ENCODE data around the gene ZNF398. TPM values are rescaled to one million over a fixed set of nuclear protein-coding genes. Genes with fewer than 3 reads are reported as not detected.

The ZNF398 gene
- polyA plus RNA-seq, 1 donor: 11.1 TPM

DNA sequence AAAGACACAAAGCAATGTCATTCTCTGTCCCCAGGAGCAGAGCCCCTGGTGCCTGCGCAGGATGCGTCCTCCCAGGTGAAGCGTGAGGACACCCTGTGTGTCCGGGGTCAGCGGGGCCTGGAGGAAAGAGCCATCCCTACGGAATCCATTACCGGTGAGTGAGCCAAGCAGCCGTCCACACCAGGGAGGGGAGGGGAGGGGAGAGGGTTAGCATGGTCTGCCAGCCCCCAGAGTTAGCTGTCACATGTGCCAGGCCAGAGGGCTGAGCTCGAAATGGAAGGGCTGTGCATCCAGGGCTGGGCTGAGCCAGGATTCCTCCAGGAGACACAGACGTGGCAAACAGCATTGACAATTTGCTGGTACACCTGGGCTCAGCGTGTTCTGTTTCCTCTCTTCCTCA is 63.3 kb downstream of the ZNF398 start:
- Histone ChIP-seq H3K4me3 (ENCODE audit: low read length) (no peak overlapping the region), H3K9me3 (ENCODE audit: control insufficient read depth, low read depth, low read length) (no peaks in the 10 kb centered on the region), H3K27ac (ENCODE audit: low read length) (no peak overlapping the region), H3K4me1 (ENCODE audit: control insufficient read depth, insufficient read depth, low read length) (no peaks in the 10 kb centered on the region), H3K36me3 (ENCODE audit: control insufficient read depth, insufficient read depth, low read length) (peaks cover 91% of the 10 kb centered on the region), H3K27me3 (ENCODE audit: control insufficient read depth, insufficient read depth, low read length) (no peaks in the 10 kb centered on the region)
- no CpG with 5 or more reads among the region's 11 CpGs for WGBS (ENCODE audit: insufficient coverage, low lambda C conversion rate)
- DNase-seq: no peak

DNA sequence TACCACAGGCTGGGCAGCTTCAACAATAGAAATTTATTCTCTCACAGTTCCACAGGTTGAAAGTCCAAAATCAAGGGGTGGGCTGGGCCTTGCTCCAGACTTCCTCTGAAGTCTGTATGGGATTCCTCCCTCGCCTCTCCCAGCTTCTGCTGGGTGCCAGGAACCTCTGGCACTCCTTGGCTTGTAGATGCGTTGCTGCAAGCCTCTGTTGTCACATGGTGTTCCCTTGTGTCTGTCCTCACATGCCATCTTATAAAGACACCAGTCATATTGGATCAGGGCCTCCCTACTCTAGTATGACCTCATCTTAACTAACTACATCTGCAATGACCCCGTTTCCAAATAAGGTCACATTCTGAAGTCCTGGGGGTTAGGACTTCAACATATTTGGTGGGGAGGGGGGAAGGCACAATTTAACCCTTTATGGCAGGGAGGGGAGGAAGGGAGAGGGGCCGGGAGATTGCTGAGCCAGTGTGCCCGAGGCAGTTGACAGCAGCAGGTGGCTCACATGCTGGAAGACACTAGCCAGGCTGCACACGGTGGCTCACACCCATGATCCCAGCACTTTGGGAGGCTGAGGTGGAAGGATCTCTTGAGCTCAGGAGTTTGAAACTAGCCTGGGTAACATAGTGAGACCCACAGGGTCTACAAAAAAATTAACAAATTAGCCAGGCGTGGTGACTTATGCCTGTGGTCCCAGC is 66.9 kb downstream of the ZNF398 start:
- no peaks in the 10 kb centered on the region for H3K27me3 ChIP-seq (ENCODE audit: control insufficient read depth, insufficient read depth, low read length)
- DNase-seq: no peak
- H3K27ac ChIP-seq (ENCODE audit: low read length): no peak overlapping the region
- H3K36me3 ChIP-seq (ENCODE audit: control insufficient read depth, insufficient read depth, low read length): peaks cover 95% of the 10 kb centered on the region
- no peaks in the 10 kb centered on the region for H3K4me1 ChIP-seq (ENCODE audit: control insufficient read depth, insufficient read depth, low read length)
- H3K4me3 ChIP-seq (ENCODE audit: low read length): no peak overlapping the region
- no peaks in the 10 kb centered on the region for H3K9me3 ChIP-seq (ENCODE audit: control insufficient read depth, low read depth, low read length)
- WGBS (ENCODE audit: insufficient coverage, low lambda C conversion rate): no CpG with 5 or more reads among the region's 7 CpGs

DNA sequence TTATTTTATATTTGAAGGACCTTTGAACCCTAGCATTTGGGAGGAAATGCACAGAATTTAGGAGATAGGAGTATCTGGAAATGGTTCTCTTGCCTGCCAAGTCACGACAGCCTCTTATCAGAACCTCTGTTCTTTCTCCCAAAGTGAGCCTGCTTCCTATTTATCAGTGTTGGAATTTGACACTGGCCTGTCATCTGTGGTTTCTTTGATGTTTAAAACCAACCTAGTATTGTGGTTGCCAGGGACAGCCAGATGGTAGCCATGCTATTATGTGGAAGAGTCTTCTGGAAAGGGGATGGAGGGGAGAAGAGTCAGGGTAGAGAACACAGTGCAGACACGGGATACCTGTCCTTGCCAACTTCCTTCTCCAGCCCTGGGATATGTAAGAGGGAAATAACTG is 69.1 kb downstream of the ZNF398 start:
- H3K4me3 ChIP-seq (ENCODE audit: low read length): no peak overlapping the region
- no peaks in the 10 kb centered on the region for H3K4me1 ChIP-seq (ENCODE audit: control insufficient read depth, insufficient read depth, low read length)
- H3K36me3 ChIP-seq (ENCODE audit: control insufficient read depth, insufficient read depth, low read length): peaks cover 87% of the 10 kb centered on the region
- no peak overlapping the region for H3K27ac ChIP-seq (ENCODE audit: low read length)
- no peaks in the 10 kb centered on the region for H3K9me3 ChIP-seq (ENCODE audit: control insufficient read depth, low read depth, low read length)
- H3K27me3 ChIP-seq (ENCODE audit: control insufficient read depth, insufficient read depth, low read length): no peaks in the 10 kb centered on the region
- no peak for DNase-seq
- no CpG with 5 or more reads among the region's 2 CpGs for WGBS (ENCODE audit: insufficient coverage, low lambda C conversion rate)

DNA sequence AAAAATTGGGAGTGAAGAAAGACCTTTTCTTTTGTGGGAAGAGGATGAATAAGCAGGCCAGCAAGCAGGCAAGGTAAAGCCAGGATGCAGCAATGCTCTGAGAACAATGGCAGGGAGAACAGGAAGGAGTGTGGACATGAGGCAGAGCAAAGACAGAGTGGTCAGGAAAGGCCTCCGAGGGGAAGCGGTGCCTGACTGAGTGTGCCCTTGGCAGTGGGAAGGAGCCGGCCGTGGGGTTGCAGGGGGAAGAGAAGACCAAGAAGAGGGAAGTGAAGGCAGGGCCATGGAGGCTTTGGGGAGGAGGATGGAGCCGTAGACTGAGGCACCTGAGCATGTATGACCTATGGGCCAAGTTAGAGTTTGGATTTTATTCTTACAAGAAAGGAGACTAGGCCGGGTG is 70.3 kb downstream of the ZNF398 start:
- no peak overlapping the region for H3K27ac ChIP-seq (ENCODE audit: low read length)
- no peak overlapping the region for H3K4me3 ChIP-seq (ENCODE audit: low read length)
- DNase-seq: no peak
- WGBS (ENCODE audit: insufficient coverage, low lambda C conversion rate): 100% methylated on average over 1 of the region's 6 CpGs
- peaks cover 83% of the 10 kb centered on the region for H3K36me3 ChIP-seq (ENCODE audit: control insufficient read depth, insufficient read depth, low read length)
- H3K27me3 ChIP-seq (ENCODE audit: control insufficient read depth, insufficient read depth, low read length): no peaks in the 10 kb centered on the region
- H3K9me3 ChIP-seq (ENCODE audit: control insufficient read depth, low read depth, low read length): no peaks in the 10 kb centered on the region
- no peaks in the 10 kb centered on the region for H3K4me1 ChIP-seq (ENCODE audit: control insufficient read depth, insufficient read depth, low read length)

DNA sequence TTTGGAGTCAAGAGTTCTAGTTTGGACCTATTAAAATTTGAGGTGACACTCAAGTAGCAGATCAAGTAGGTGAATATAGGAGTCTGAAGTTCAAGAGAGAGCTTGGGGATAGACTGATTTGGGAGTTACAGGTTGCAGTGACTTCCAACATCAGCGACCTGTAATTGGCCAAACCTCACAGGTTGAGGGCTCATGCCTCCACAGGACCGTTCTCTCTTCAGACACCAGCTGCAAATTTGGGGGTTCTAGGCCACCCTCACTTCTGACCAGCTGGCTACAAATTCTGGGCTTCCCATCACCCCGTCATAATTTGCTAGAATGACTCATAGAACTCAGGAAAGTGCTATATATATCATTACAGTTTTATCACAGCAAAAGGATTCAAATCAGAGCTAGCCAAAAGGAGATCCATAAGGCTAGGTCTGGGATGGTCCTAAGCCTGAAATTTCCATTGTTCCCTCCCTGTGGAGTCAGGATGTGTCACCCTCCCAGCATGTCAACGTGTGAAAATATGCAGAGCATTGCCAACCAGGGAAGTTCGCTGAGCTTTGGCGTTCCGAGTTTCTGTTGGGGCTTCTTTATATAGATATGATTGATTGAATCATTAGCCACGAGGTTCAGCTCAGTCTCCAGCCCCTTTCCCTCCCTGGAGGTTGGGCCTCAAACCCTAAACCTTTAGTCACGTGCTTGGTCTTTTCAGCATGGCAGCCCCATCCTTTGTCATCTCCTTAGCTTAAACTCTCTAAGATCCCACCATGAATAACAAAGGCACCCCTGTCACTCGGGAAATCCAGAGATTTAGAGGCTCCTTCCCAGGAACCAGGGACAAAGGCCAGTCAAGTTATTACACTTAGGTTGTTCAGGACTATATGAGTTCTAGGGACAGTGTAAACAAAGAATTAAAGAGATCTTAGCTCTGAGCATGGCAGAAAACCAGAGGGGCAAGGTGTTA is 71.5 kb downstream of the ZNF398 start:
- H3K4me1 ChIP-seq (ENCODE audit: control insufficient read depth, insufficient read depth, low read length): no peaks in the 10 kb centered on the region
- no peak overlapping the region for H3K27ac ChIP-seq (ENCODE audit: low read length)
- 60% methylated on average over 1 of the region's 10 CpGs for WGBS (ENCODE audit: insufficient coverage, low lambda C conversion rate)
- DNase-seq: no peak
- H3K36me3 ChIP-seq (ENCODE audit: control insufficient read depth, insufficient read depth, low read length): peaks cover 76% of the 10 kb centered on the region
- no peak overlapping the region for H3K4me3 ChIP-seq (ENCODE audit: low read length)
- no peaks in the 10 kb centered on the region for H3K9me3 ChIP-seq (ENCODE audit: control insufficient read depth, low read depth, low read length)
- no peaks in the 10 kb centered on the region for H3K27me3 ChIP-seq (ENCODE audit: control insufficient read depth, insufficient read depth, low read length)

DNA sequence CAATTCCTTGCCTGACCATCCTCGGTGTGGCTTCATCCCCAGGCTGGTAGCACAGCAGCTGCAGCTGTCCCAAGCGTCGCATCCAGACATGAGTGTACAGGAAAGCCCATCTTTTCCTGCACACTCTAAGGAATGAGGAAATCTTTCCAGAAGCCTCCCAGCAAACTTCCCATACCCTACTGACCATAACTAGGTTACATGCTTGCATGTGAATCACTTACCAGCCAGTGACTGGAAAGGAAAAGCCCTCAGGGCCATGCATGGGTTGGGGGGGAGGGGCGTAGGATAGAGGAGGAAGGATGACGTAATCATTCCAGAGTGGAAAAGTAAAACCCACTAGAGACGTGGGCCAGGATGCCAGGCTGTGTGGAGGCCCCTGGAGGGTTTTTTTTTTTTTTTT is 73.3 kb downstream of the ZNF398 start:
- no peak for DNase-seq
- no peaks in the 10 kb centered on the region for H3K4me1 ChIP-seq (ENCODE audit: control insufficient read depth, insufficient read depth, low read length)
- 86% methylated on average over 3 of the region's 6 CpGs for WGBS (ENCODE audit: insufficient coverage, low lambda C conversion rate)
- no peak overlapping the region for H3K27ac ChIP-seq (ENCODE audit: low read length)
- no peak overlapping the region for H3K4me3 ChIP-seq (ENCODE audit: low read length)
- no peaks in the 10 kb centered on the region for H3K27me3 ChIP-seq (ENCODE audit: control insufficient read depth, insufficient read depth, low read length)
- peaks cover 68% of the 10 kb centered on the region for H3K36me3 ChIP-seq (ENCODE audit: control insufficient read depth, insufficient read depth, low read length)
- H3K9me3 ChIP-seq (ENCODE audit: control insufficient read depth, low read depth, low read length): peaks cover 8% of the 10 kb centered on the region

DNA sequence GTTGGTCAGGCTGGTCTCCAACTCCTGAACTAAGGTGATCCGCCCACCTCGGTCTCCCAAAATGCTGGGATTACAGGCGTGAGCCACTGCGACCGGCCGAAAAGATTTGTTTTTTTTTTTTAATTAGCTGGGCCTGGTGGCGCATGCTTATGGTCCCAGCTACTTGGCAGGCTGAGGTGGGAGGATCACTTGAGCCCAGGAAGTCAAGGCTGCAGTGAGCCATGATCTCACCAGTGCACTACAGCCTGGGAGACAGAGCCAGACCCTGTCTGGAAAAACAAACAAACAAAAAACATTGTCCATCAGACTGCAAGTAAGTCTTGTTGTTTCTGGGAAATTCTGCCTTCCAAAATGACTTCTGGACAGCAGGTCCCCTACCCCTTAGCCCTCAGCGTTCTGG is 75.9 kb downstream of the ZNF398 start:
- Histone ChIP-seq H3K4me1 (ENCODE audit: control insufficient read depth, insufficient read depth, low read length) (no peaks in the 10 kb centered on the region), H3K36me3 (ENCODE audit: control insufficient read depth, insufficient read depth, low read length) (peaks cover 49% of the 10 kb centered on the region), H3K27me3 (ENCODE audit: control insufficient read depth, insufficient read depth, low read length) (no peaks in the 10 kb centered on the region), H3K27ac (ENCODE audit: low read length) (no peak overlapping the region), H3K4me3 (ENCODE audit: low read length) (no peak overlapping the region), H3K9me3 (ENCODE audit: control insufficient read depth, low read depth, low read length) (peaks cover 8% of the 10 kb centered on the region)
- no peak for DNase-seq
- no CpG with 5 or more reads among the region's 8 CpGs for WGBS (ENCODE audit: insufficient coverage, low lambda C conversion rate)

DNA sequence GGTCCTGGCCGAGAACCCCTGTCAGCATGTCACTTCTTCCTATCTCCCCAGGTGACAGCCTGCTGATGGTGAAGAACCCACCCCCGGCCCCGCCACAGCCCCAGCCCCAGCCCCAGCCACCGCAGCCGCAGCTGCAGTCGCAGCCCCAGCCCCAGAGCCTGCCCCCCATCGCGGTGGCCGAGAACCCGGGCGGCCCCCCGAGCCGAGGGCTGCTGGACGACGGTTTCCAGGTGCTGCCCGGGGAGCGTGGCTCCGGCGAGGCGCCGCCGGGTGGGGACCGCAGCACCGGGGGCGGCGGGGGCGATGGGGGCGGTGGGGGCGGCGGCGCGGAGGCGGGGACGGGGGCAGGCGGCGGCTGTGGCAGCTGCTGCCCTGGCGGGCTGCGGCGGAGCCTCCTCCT is 76.5 kb downstream of the ZNF398 start:
- no CpG with 5 or more reads among the region's 39 CpGs for WGBS (ENCODE audit: insufficient coverage, low lambda C conversion rate)
- Histone ChIP-seq H3K4me1 (ENCODE audit: control insufficient read depth, insufficient read depth, low read length) (no peaks in the 10 kb centered on the region), H3K36me3 (ENCODE audit: control insufficient read depth, insufficient read depth, low read length) (peaks cover 45% of the 10 kb centered on the region), H3K27me3 (ENCODE audit: control insufficient read depth, insufficient read depth, low read length) (no peaks in the 10 kb centered on the region), H3K27ac (ENCODE audit: low read length) (no peak overlapping the region), H3K4me3 (ENCODE audit: low read length) (no peak overlapping the region), H3K9me3 (ENCODE audit: control insufficient read depth, low read depth, low read length) (peaks cover 8% of the 10 kb centered on the region)
- no peak for DNase-seq

DNA sequence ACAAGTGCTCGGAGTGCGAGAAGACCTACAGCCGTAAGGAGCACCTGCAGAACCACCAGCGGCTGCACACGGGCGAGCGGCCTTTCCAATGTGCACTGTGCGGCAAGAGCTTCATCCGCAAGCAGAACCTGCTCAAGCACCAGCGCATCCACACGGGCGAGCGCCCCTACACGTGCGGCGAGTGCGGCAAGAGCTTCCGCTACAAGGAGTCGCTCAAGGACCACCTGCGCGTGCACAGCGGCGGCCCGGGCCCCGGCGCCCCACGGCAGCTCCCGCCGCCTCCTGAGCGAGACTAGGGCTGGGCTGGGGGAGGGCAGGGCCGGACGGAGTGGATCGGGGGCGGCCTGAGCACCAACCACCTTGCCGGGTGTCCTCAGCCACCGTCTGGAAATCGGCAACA is 77.1 kb downstream of the ZNF398 start:
- no peak for DNase-seq
- no peaks in the 10 kb centered on the region for H3K4me1 ChIP-seq (ENCODE audit: control insufficient read depth, insufficient read depth, low read length)
- H3K27ac ChIP-seq (ENCODE audit: low read length): no peak overlapping the region
- H3K4me3 ChIP-seq (ENCODE audit: low read length): no peak overlapping the region
- no CpG with 5 or more reads among the region's 37 CpGs for WGBS (ENCODE audit: insufficient coverage, low lambda C conversion rate)
- peaks cover 8% of the 10 kb centered on the region for H3K9me3 ChIP-seq (ENCODE audit: control insufficient read depth, low read depth, low read length)
- H3K36me3 ChIP-seq (ENCODE audit: control insufficient read depth, insufficient read depth, low read length): peaks cover 39% of the 10 kb centered on the region
- no peaks in the 10 kb centered on the region for H3K27me3 ChIP-seq (ENCODE audit: control insufficient read depth, insufficient read depth, low read length)

DNA sequence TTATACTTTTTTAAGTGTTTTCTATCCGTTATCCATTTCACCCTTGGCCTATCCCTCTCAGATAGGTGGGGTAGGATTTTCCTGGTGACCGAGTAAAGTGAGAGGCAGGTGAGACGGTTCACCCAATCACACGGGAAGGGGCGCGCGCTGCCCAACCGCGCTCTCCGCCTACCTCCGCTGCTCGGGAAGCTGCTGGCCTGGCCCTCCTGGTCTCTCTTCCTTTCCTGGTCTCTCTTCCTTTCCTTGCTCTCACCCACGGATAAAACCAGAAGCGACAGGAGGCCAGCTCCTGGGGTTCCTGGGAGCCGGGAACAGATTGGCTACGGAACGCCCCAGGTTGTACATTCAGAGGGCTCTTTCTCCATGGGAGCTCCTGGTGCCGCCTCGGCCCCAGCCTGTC is 77.9 kb downstream of the ZNF398 start:
- Histone ChIP-seq H3K4me3 (ENCODE audit: low read length) (no peak overlapping the region), H3K36me3 (ENCODE audit: control insufficient read depth, insufficient read depth, low read length) (peaks cover 38% of the 10 kb centered on the region), H3K27ac (ENCODE audit: low read length) (no peak overlapping the region), H3K9me3 (ENCODE audit: control insufficient read depth, low read depth, low read length) (peaks cover 8% of the 10 kb centered on the region), H3K27me3 (ENCODE audit: control insufficient read depth, insufficient read depth, low read length) (no peaks in the 10 kb centered on the region), H3K4me1 (ENCODE audit: control insufficient read depth, insufficient read depth, low read length) (no peaks in the 10 kb centered on the region)
- no peak for DNase-seq
- WGBS (ENCODE audit: insufficient coverage, low lambda C conversion rate): no CpG with 5 or more reads among the region's 19 CpGs
